SK-N-SH treated with all-trans-retinoic acid at 6 μM for 48 hours (cell line): ENCODE measurements around the gene KCTD20.

ENCODE experiments used
- ATAC-seq: fragments of 200-7000 bp; cut with Tn5 transposase; 3 replicates; pipeline ENCODE4 v1.9.1; 2020; ENCODE audit warnings: mild to moderate bottlenecking, moderate library complexity
- ARNTL ChIP-seq: fragments of 450-650 bp; formaldehyde crosslinking; IDR thresholded peaks from 2 replicates; pipeline ENCODE4 v1.5.0; 2020; ENCODE audit warnings: low read depth, mild to moderate bottlenecking, moderate library complexity, borderline replicate concordance
- BACH2 ChIP-seq: fragments of 250-450 bp; sonication (Bioruptor Pico); IDR thresholded peaks from 2 replicates; pipeline ENCODE4 v1.9.0; 2021; ENCODE audit warnings: mild to moderate bottlenecking, borderline replicate concordance
- CSDC2 ChIP-seq: fragments of 250-450 bp; sonication (Bioruptor Pico); IDR thresholded peaks from 2 replicates; pipeline ENCODE4 v1.5.0; 2020; ENCODE audit warnings: mild to moderate bottlenecking, moderate library complexity
- ESRRG ChIP-seq: fragments of 250-450 bp; sonication (Bioruptor Pico); IDR thresholded peaks from 2 replicates; pipeline ENCODE4 v1.6.1; 2021; ENCODE audit warnings: mild to moderate bottlenecking
- GLIS3 ChIP-seq: fragments of 250-450 bp; sonication (Bioruptor Pico); IDR thresholded peaks from 2 replicates; pipeline ENCODE4 v1.5.0; 2020; ENCODE audit warnings: mild to moderate bottlenecking, moderate library complexity
- ISL1 ChIP-seq: fragments of 250-450 bp; sonication (Bioruptor Pico); IDR thresholded peaks from 2 replicates; pipeline ENCODE4 v2.1.2; 2022; ENCODE audit warnings: mild to moderate bottlenecking, moderate library complexity
- OSR1 ChIP-seq: fragments of 250-450 bp; sonication (Bioruptor Pico); IDR thresholded peaks from 2 replicates; pipeline ENCODE4 v1.8.0; 2022; ENCODE audit warnings: moderate library complexity, mild to moderate bottlenecking, inconsistent platforms
- PATZ1 ChIP-seq: fragments of 250-450 bp; sonication (Bioruptor Pico); IDR thresholded peaks from 2 replicates; pipeline ENCODE4 v1.8.0; 2020; ENCODE audit warnings: mild to moderate bottlenecking, moderate library complexity, borderline replicate concordance
- POU6F1 ChIP-seq: fragments of 250-450 bp; sonication (Bioruptor Pico); IDR thresholded peaks from 2 replicates; pipeline ENCODE4 v1.8.0; 2021; ENCODE audit warnings: low read depth, mild to moderate bottlenecking, moderate library complexity, borderline replicate concordance
- RARB ChIP-seq: fragments of 250-450 bp; sonication (Bioruptor Pico); IDR thresholded peaks from 2 replicates; pipeline ENCODE4 v1.8.0; 2021; ENCODE audit warnings: mild to moderate bottlenecking, moderate library complexity
- SNAI2 ChIP-seq: fragments of 250-450 bp; sonication (Bioruptor Pico); IDR thresholded peaks from 2 replicates; pipeline ENCODE4 v1.5.0; 2020; ENCODE audit warnings: mild to moderate bottlenecking, moderate library complexity
- TCF4 ChIP-seq: fragments of 250-450 bp; sonication (Bioruptor Pico); IDR thresholded peaks from 2 replicates; pipeline ENCODE4 v1.8.0; 2021; ENCODE audit warnings: mild to moderate bottlenecking, moderate library complexity, borderline replicate concordance
- TOX ChIP-seq: fragments of 250-450 bp; sonication (Bioruptor Pico); IDR thresholded peaks from 2 replicates; pipeline ENCODE4 v1.8.0; 2021; ENCODE audit warnings: mild to moderate bottlenecking, moderate library complexity, borderline replicate concordance
- TSHZ2 ChIP-seq: fragments of 250-450 bp; sonication (Bioruptor Pico); IDR thresholded peaks from 2 replicates; pipeline ENCODE4 v1.5.0; 2020; ENCODE audit warnings: mild to moderate bottlenecking, moderate library complexity
- ZC3H10 ChIP-seq: fragments of 250-450 bp; sonication (Bioruptor Pico); IDR thresholded peaks from 2 replicates; pipeline ENCODE4 v1.5.1; 2021; ENCODE audit warnings: mild to moderate bottlenecking, moderate library complexity
- ZNF565 ChIP-seq: fragments of 450-650 bp; formaldehyde crosslinking; conservative IDR thresholded peaks from 2 replicates; pipeline ENCODE4 v1.5.0; 2020; ENCODE audit warnings: low read depth, mild to moderate bottlenecking, moderate library complexity
- ZNF70 ChIP-seq: fragments of 450-650 bp; formaldehyde crosslinking; IDR thresholded peaks from 2 replicates; pipeline ENCODE4 v1.5.0; 2020; ENCODE audit warnings: mild to moderate bottlenecking, moderate library complexity
- ZNF8 ChIP-seq: fragments of 450-650 bp; formaldehyde crosslinking; IDR thresholded peaks from 2 replicates; pipeline ENCODE4 v1.5.0; 2020; ENCODE audit warnings: mild to moderate bottlenecking, moderate library complexity

Gene KCTD20

GRCh38 chr6:36422714-36423100 is 20.1 kb upstream of the KCTD20 start:
- no peak for ATAC-seq
- TF ChIP-seq ZNF70 (CRISPR knock-in tag), result no peak
- no peak for TF ChIP-seq PATZ1 (CRISPR knock-in tag)
- no peak for TF ChIP-seq TOX
- TF ChIP-seq ZC3H10 (CRISPR knock-in tag), result no peak
- TF ChIP-seq GLIS3 (CRISPR knock-in tag), result no peak
- TF ChIP-seq ZNF565 (CRISPR knock-in tag), result no peak
- TF ChIP-seq ZNF8 (CRISPR knock-in tag), result no peak
- no peak for TF ChIP-seq TSHZ2 (CRISPR knock-in tag)
- no peak for TF ChIP-seq OSR1
- TF ChIP-seq ESRRG (CRISPR knock-in tag), result no peak
- TF ChIP-seq ISL1 (CRISPR knock-in tag), result no peak

GRCh38 chr6:36423101-36423824 is 19.5 kb upstream of the KCTD20 start:
- ATAC-seq, result peak; percentile 98
- TF ChIP-seq SNAI2 (CRISPR knock-in tag) (peak; percentile 61; the same call in 1 of the 2 replicates), CSDC2 (CRISPR knock-in tag) (peak; percentile 35; the same call in 1 of the 2 replicates), ZNF70 (CRISPR knock-in tag) (0 out of 2 replicates have a peak, but pooled peaks have one; percentile 18), POU6F1 (CRISPR knock-in tag) (no peak), RARB (no peak), ZC3H10 (CRISPR knock-in tag) (no peak), TCF4 (CRISPR knock-in tag) (no peak), ZNF8 (CRISPR knock-in tag) (0 out of 2 replicates have a peak, but pooled peaks have one; percentile 10), ISL1 (CRISPR knock-in tag) (peak; percentile 24; the same call in 1 of the 2 replicates), ARNTL (0 out of 2 replicates have a peak, but pooled peaks have one; percentile 65), BACH2 (CRISPR knock-in tag) (no peak), ESRRG (CRISPR knock-in tag) (no peak), TSHZ2 (CRISPR knock-in tag) (peak; percentile 71; the same call in 1 of the 2 replicates)

- no peak for TF ChIP-seq POU6F1 (CRISPR knock-in tag)
- no peak for TF ChIP-seq ZC3H10 (CRISPR knock-in tag)
- no peak for TF ChIP-seq ARNTL
- no peak for TF ChIP-seq CSDC2 (CRISPR knock-in tag)
- no peak for TF ChIP-seq RARB
- no peak for TF ChIP-seq SNAI2 (CRISPR knock-in tag)
Observed at GRCh38 chr6:36426622-36427021, 16.2 kb upstream of the KCTD20 start.

More at GRCh38 chr6:36426622-36427021, 16.2 kb upstream of the KCTD20 start:
- ATAC-seq, result no peak
